ENCODE data around the gene MCTP1. TPM values are rescaled to one million over a fixed set of nuclear protein-coding genes. Genes with fewer than 3 reads are reported as not detected.

MCTP1 gene
- polyA plus RNA-seq, 1 donor (not counting 4 experiments of a cell fraction or from before 2014, with no cell fraction given): 4.9 TPM

- Histone ChIP-seq H2AFZ (ENCODE audit: control insufficient read depth, low read length) (no peak overlapping the region), H3K79me2 (ENCODE audit: control insufficient read depth, insufficient read depth, low read length) (no peaks in the 10 kb centered on the region), H3K36me3 (ENCODE audit: control insufficient read depth in 2 of 2, extremely low read depth in 1 of 2, insufficient read depth in 2 of 2, low read length in 2 of 2) (no peaks in the 10 kb centered on the region), H3K4me2 (ENCODE audit: control insufficient read depth, extremely low read depth, insufficient read depth, low read depth, low read length) (no peak overlapping the region), H4K20me1 (ENCODE audit: control insufficient read depth, extremely low read depth, insufficient read depth, low read length) (no peaks in the 10 kb centered on the region), H3K9me3 (ENCODE audit: control insufficient read depth, low read depth, low read length) (no peaks in the 10 kb centered on the region), H3K4me3 (ENCODE audit: control insufficient read depth in 2 of 3, extremely low read depth in 1 of 3, insufficient read depth in 2 of 3, low read depth in 1 of 3, low read length in 3 of 3) (no peak overlapping the region), H3K4me1 (ENCODE audit: control insufficient read depth, extremely low read depth, insufficient read depth, low read length) (no peaks in the 10 kb centered on the region), H3K9me1 (ENCODE audit: control insufficient read depth, extremely low read depth, insufficient read depth, low read length) (no peaks in the 10 kb centered on the region), H3K9ac (ENCODE audit: control insufficient read depth, extremely low read depth, insufficient read depth, low read length) (no peak overlapping the region), H3K27ac (ENCODE audit: control insufficient read depth, insufficient read depth, low read length) (no peak overlapping the region), H3K27me3 (ENCODE audit: control insufficient read depth, extremely low read depth, insufficient read depth, low read length) (no peaks in the 10 kb centered on the region)
- DNase-seq (ENCODE audit: low read depth, low spot score) (no peak), FAIRE-seq (no peak)
- dilution Hi-C loops (cut with MboI; ENCODE audit: extremely low pct_ligation_motif_present, low sequenced_read_pairs): no loop called here
- no peak for TF ChIP-seq EZH2 (IDR thresholded peaks at IDR 0.05; ENCODE audit: low read length)
- no peak for TF ChIP-seq CTCF (optimal IDR thresholded peaks at IDR 0.05 in 1 of 3, IDR thresholded peaks at IDR 0.05 in 1 of 3, conservative IDR thresholded peaks at IDR 0.05 in 1 of 3; ENCODE audit: extremely low read depth in 1 of 3, insufficient read depth in 2 of 3, low read length in 3 of 3)
Measured at GRCh38 chr5:95057615-95058014, 227.3 kb downstream of the MCTP1 start.

GRCh38 chr5:95053253-95053652 is 231.6 kb downstream of the MCTP1 start:
- dilution Hi-C loops (cut with MboI; ENCODE audit: extremely low pct_ligation_motif_present, low sequenced_read_pairs): no loop called here
- DNase-seq (ENCODE audit: low read depth, low spot score): no peak

More at GRCh38 chr5:95053253-95053652, 231.6 kb downstream of the MCTP1 start:
- Histone ChIP-seq H3K9ac (ENCODE audit: control insufficient read depth, extremely low read depth, insufficient read depth, low read length) (no peak overlapping the region), H3K27ac (ENCODE audit: control insufficient read depth, insufficient read depth, low read length) (no peak overlapping the region), H4K20me1 (ENCODE audit: control insufficient read depth, extremely low read depth, insufficient read depth, low read length) (no peaks in the 10 kb centered on the region), H3K4me3 (ENCODE audit: control insufficient read depth in 2 of 3, extremely low read depth in 1 of 3, insufficient read depth in 2 of 3, low read depth in 1 of 3, low read length in 3 of 3) (no peak overlapping the region), H3K36me3 (ENCODE audit: control insufficient read depth in 2 of 2, extremely low read depth in 1 of 2, insufficient read depth in 2 of 2, low read length in 2 of 2) (no peaks in the 10 kb centered on the region), H3K9me3 (ENCODE audit: control insufficient read depth, low read depth, low read length) (no peaks in the 10 kb centered on the region), H3K4me1 (ENCODE audit: control insufficient read depth, extremely low read depth, insufficient read depth, low read length) (no peaks in the 10 kb centered on the region), H3K27me3 (ENCODE audit: control insufficient read depth, extremely low read depth, insufficient read depth, low read length) (no peaks in the 10 kb centered on the region), H3K4me2 (ENCODE audit: control insufficient read depth, extremely low read depth, insufficient read depth, low read depth, low read length) (no peak overlapping the region), H3K79me2 (ENCODE audit: control insufficient read depth, insufficient read depth, low read length) (no peaks in the 10 kb centered on the region), H2AFZ (ENCODE audit: control insufficient read depth, low read length) (no peak overlapping the region), H3K9me1 (ENCODE audit: control insufficient read depth, extremely low read depth, insufficient read depth, low read length) (no peaks in the 10 kb centered on the region)
- TF ChIP-seq CTCF (optimal IDR thresholded peaks at IDR 0.05 in 1 of 3, IDR thresholded peaks at IDR 0.05 in 1 of 3, conservative IDR thresholded peaks at IDR 0.05 in 1 of 3; ENCODE audit: extremely low read depth in 1 of 3, insufficient read depth in 2 of 3, low read length in 3 of 3) (no peak), EZH2 (IDR thresholded peaks at IDR 0.05; ENCODE audit: low read length) (no peak)
- FAIRE-seq: no peak
